DND-41 (cell line): ENCODE data around the gene ATPAF1.

ENCODE experiments used
- CTCF ChIP-seq: IDR thresholded peaks from 2 replicates; pipeline ENCODE4 v1.5.1; 2012; ENCODE audit warnings: borderline replicate concordance, low read length, moderate library complexity, mild to moderate bottlenecking; ENCODE audit not compliant: poor library complexity, severe bottlenecking; ENCODE audit errors: extremely low read depth
- EZH2 ChIP-seq: IDR thresholded peaks from 3 replicates; pipeline ENCODE4 v1.6.1; 2012; ENCODE audit warnings: borderline replicate concordance, low read depth, mild to moderate bottlenecking, moderate library complexity, low read length, inconsistent platforms; ENCODE audit not compliant: severe bottlenecking

- TF ChIP-seq CTCF (no peak), EZH2 (no peak)
These were observed 18.1 kb upstream of the ATPAF1 start for GRCh38 chr1:46686255-46686654.
